ENCODE data around the gene STEAP1B.

STEAP1B gene

GRCh38 chr7:22406715-22407114, 93.3 kb downstream of the STEAP1B start:
- DNase-seq (ENCODE audit: extremely low read depth in 1 of 2, low read depth in 1 of 2): no peak

DNA sequence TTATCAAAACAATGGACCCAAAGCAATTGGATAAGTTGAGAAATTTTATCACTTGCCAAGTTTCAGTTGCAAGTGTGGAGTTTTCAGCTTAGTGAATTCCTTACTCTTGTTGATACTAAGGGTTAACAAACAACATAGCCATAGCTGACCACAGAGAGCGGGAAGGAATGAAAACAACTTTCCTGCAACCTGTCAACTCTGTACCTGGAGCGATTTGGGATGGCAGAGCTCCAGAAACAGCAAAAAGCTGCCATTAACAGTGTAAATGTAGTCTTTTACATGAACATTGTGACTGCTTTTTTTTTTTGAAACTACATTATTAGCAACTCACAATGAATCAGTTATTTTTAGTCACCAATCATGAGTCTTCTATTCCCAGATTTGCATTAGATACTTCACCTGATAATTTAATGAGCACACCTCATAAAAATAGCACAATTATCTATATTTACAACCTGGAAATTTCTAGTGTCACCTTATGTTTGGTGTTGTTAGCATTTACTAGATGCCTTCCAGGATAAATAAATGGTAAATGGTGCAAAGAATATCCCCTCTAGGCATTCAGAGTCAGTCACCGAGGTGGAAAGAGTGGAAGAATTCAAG, 95.5 kb downstream of the STEAP1B start:
- DNase-seq (ENCODE audit: extremely low read depth in 1 of 2, low read depth in 1 of 2): no peak

DNA sequence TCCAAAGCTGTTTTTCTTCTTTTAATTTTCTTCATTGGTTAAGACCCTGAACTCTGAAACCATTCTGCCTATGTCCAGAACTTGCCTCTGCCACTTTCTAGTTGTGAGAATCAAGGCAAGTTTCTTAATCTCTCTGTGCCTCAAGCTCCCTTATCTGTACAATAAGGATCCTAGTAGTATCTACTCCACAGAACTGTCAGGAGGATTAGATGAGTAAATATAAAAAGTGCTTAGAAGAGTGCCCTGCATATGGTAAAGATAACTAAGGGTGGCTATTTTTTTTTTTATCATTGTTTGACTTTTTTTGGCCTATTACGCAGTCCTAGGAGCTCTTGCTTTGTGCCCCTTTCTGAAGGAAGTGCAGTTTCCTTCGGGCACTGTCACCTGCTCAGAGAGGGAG, 96.6 kb downstream of the STEAP1B start:
- no peak for DNase-seq (ENCODE audit: extremely low read depth in 1 of 2, low read depth in 1 of 2)

DNA sequence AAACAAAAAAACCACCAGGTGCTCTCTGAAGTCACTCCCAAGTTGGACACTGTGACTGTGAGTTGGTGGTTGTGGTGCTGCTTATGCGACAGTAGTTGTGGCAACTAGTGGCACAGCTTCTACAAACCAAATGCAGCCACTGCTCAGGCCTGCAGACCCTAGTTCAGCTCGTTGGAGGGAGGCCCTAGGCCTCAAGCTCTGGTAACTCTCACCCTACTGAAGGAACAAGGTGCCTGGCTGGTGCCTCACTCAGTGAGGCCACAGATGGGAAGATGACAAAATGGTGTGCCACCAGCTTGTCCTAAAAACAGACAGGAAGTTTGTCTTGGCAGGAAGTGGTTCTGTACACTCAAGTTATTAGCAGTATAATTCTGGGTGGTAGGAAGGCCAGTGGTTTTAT, 97.7 kb downstream of the STEAP1B start:
- DNase-seq (ENCODE audit: extremely low read depth in 1 of 2, low read depth in 1 of 2): no peak

GRCh38 chr7:22400936-22401553, 98.9 kb downstream of the STEAP1B start:
- DNase-seq (ENCODE audit: extremely low read depth in 1 of 2, low read depth in 1 of 2): no peak

DNA sequence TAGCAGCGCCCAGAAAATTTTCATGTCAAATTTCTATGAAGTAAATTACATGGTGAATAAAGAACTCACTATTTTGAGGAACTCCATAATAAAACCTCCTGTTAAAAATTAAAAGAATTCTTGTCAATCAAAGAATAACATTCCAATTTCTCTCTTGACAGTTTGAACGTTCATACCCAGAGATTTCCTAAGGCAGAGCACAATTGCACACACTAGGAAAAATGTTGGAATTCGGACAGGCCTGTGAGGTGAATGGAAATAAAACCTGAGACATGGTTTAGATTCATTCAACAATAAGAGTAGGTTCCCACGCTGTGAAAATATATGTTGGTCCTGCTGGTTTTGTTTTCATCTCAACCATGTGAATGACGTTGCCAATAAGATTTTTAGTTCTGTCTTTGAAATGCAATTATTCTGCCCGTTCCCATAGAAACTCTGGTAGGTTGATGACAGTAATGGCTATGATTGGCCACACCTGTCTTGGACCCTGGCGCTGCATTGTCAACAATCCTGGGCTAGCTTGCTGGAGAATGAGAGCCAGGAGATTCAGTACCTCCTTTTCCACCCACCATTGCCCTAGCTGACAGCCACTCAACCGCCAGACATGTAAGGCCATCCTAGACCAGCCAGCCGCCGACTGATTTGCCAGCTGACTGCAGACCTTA, 99.7 kb downstream of the STEAP1B start:
- DNase-seq (ENCODE audit: extremely low read depth in 1 of 2, low read depth in 1 of 2): no peak

DNA sequence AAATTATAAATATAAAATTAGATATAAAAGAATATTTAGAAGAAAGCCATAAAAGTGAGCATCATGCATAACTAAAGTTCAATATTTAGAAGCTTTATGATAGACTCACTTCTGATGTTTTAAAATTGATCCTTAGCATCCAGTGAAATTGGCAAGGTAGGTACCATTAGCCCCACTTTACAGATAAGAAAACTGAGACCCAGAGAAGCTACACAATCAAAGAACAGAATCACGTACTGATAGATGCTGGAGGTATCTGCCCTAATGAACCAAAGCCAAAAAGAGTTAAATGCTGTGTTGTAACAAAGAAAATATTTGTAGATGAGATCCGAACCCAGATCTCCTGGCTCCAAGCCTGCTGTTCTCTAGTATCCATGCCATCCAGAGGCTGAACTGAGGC, 100.4 kb downstream of the STEAP1B start:
- DNase-seq (ENCODE audit: extremely low read depth in 1 of 2, low read depth in 1 of 2): no peak

DNA sequence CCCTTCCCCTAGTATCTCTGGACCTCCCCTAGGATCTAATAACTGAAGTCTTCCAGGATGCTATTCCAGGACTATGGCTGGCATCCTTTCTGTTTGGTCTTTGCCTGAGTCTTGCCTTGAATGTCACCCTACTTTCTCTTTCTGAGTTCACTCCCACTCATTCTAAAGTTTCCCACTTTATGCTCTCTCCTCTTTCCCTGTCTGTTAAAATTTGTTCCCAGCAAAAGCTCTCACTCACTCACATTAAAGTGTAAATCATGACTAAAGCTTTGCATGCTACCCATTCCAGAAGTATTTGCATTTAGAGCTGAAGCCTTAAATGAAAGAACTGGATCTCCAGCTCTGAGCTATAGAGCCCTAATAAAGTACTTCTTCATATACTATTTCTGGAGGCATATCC, 100.9 kb downstream of the STEAP1B start:
- DNase-seq (ENCODE audit: extremely low read depth in 1 of 2, low read depth in 1 of 2): no peak

DNA sequence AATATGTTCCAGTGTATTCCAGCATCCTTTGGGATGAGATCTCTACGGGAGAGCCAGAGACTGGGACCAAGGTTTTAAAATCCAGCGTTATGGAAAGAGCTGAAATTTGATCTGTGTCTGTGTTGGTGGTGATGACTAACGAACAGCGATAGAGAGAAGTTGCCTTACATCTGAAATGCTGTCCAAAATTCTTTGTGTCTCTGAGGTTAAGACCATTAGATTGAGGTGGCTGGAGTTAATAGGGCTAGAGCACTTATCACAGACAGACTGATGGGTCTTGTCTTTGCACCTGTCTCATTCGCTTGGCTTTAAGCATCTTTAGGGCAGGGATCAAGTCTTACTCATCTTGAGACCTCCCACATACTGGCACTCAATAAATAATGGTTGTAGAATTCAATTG, 102.0 kb downstream of the STEAP1B start:
- no peak for DNase-seq (ENCODE audit: extremely low read depth in 1 of 2, low read depth in 1 of 2)

DNA sequence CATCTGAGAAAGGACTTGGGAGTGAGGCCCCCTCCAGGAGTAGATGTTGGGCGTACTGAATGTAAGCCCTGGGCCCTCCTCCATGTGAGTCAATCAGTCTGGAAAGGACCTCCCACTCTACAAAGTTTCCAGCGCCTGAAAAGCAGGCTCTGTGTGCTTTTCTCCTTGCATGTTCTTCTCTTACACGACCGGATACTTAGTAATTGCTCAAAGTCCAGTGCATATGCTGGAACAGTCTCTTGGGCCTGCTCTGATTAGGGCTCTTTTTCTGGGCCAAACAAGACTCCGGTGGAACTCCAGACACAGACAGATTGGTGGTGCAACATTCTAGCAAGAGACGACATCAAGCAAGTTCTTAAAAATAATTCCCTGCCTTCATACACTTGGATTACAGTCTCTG, 104.8 kb downstream of the STEAP1B start:
- DNase-seq (ENCODE audit: extremely low read depth in 1 of 2, low read depth in 1 of 2): no peak

GRCh38 chr7:22394739-22395138, 105.2 kb downstream of the STEAP1B start:
- no peak for DNase-seq (ENCODE audit: extremely low read depth in 1 of 2, low read depth in 1 of 2)

GRCh38 chr7:22393913-22394729, 105.9 kb downstream of the STEAP1B start:
- DNase-seq (ENCODE audit: extremely low read depth in 1 of 2, low read depth in 1 of 2): no peak

DNA sequence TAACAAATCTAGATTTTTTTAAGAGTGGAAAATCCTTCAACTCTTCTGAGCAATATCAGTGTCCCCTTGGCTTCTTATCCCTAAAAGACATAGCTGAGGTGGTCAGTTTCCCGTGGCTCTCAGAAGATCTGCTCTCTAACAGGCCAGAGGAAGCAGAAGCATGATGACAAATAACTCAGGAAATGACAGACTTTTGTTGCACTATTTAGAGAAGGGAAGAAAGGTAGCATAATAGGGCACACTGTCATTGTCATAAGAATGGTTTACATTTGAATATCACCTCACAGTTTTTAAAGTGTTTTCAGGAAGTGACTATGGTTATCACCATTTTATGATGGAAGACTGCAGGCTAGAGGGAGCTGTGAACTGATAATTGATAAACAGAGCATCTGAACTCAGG, 109.5 kb downstream of the STEAP1B start:
- no peak for DNase-seq (ENCODE audit: extremely low read depth in 1 of 2, low read depth in 1 of 2)

DNA sequence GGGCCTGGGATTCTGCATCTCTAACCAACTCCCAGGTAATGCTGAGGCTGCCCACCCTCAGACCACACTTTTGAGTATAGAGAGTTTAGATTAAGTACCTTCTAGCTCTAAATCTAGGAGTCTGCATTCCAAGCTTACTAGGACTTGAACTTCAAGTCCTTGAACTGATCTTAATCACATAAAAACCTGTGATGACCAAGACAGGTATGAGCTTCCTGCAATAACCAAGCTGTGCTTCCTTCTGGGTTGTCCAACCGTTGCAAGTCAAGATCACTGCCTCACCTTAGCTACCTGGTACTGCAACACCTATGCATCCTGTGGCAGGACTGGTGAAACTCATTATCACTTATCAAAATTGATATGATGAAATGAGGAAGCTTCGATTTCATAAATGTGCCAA, 110.1 kb downstream of the STEAP1B start:
- DNase-seq (ENCODE audit: extremely low read depth in 1 of 2, low read depth in 1 of 2): no peak

GRCh38 chr7:22387583-22387982, 112.4 kb downstream of the STEAP1B start:
- no peak for DNase-seq (ENCODE audit: extremely low read depth in 1 of 2, low read depth in 1 of 2)

DNA sequence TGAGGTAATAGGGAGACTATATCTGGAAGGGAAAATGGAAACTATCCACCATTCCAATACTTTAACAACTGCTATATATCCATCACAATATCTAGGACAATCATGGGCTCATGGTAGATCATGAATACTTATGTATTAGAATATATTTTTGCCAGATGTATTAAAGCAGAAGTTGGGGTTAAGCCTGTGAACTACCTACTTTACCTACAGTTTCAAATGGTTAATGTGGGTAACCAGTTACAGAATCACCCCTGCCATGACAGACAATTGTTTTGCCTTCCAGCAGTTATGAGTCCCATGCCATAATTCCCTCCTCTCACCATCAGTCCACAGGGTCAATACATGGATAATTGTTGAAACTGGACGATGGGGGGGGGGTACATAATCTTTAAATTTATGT, 113.1 kb downstream of the STEAP1B start:
- DNase-seq (ENCODE audit: extremely low read depth in 1 of 2, low read depth in 1 of 2): no peak

GRCh38 chr7:22386206-22386858, 113.7 kb downstream of the STEAP1B start:
- DNase-seq (ENCODE audit: extremely low read depth in 1 of 2, low read depth in 1 of 2): no peak

DNA sequence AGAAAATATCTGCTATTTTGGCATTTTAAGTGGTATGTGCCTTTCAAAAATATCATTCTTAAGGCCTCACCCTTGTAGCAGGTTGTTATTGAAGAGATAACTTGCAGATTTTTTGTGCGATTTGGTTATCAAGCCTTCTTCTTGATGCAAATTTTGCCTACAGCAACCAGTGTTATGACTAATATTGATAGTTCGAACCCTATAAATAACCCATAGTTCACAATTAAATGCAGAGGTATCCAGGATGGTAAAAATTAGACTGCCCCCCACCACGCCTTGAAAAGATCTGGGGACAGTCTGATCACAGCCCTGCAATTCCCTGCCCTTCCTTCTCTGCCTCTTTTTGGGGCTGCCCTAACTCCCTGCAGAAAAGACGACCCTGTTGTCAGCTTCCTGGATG, 114.7 kb downstream of the STEAP1B start:
- DNase-seq (ENCODE audit: extremely low read depth in 1 of 2, low read depth in 1 of 2): no peak

DNA sequence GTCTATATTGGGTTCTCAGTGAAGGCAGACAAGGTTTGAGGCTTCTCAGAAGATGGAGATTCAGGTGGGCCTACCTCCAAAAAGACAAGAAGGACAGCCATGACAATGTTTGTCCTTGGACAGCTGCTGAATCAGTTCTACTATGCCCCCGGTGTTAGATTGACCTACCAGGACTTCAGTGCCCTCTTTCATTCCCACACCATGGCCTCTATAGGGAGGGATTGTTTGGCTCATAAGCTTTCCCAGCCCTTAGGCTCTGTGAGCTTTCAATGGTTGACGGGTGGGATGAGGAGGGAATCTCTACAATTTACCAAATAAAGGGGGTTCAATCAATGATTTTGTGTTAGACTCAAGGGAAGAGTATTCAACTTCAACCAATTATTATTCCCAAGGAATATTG, 119.7 kb downstream of the STEAP1B start:
- no peak for DNase-seq (ENCODE audit: extremely low read depth in 1 of 2, low read depth in 1 of 2)

GRCh38 chr7:22378199-22378980, 121.6 kb downstream of the STEAP1B start:
- DNase-seq (ENCODE audit: extremely low read depth in 1 of 2, low read depth in 1 of 2): no peak
